A673 (cell line): ENCODE measurements around the gene CAPN11.

Source experiments
- EZH2 ChIP-seq: fragments of 200-600 bp; sonication (generic); IDR thresholded peaks from 2 replicates; pipeline ENCODE4 v1.6.1; 2017; ENCODE audit warnings: borderline replicate concordance, low read depth, mild to moderate bottlenecking, mixed read lengths, antibody characterized with exemption, low read length; ENCODE audit not compliant: poor library complexity, severe bottlenecking
- TF ChIP-seq, protein P1 (sequence below): fragments of 300-800, 200-600 bp; sonication (generic); conservative IDR thresholded peaks from 2 replicates; pipeline ENCODE4 v1.5.1; 2017; ENCODE audit warnings: low read depth, mild to moderate bottlenecking, antibody characterized with exemption, low read length, moderate library complexity, mixed read lengths

DNA sequence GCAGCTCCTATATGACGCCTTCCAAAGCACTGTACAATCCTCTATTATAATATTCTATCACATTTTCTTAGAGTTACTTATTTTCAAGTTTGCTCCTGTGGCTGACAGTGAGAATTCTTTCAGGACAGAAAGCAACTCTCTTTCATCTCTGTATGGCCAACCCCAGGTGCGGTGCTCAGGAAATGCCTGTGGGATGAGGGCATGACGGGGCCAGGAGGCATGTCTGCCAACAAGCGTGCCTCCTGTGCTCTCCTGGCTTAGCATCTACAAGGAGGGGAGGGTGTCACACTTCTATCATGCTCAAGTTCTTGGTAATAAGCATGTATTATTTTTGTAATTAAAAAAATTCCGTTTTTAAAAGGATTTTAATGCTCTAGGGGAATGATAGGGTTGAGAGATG is 42.8 kb upstream of the CAPN11 start:
- TF ChIP-seq, protein P1, sequence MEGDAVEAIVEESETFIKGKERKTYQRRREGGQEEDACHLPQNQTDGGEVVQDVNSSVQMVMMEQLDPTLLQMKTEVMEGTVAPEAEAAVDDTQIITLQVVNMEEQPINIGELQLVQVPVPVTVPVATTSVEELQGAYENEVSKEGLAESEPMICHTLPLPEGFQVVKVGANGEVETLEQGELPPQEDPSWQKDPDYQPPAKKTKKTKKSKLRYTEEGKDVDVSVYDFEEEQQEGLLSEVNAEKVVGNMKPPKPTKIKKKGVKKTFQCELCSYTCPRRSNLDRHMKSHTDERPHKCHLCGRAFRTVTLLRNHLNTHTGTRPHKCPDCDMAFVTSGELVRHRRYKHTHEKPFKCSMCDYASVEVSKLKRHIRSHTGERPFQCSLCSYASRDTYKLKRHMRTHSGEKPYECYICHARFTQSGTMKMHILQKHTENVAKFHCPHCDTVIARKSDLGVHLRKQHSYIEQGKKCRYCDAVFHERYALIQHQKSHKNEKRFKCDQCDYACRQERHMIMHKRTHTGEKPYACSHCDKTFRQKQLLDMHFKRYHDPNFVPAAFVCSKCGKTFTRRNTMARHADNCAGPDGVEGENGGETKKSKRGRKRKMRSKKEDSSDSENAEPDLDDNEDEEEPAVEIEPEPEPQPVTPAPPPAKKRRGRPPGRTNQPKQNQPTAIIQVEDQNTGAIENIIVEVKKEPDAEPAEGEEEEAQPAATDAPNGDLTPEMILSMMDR: no peak
- no peak for TF ChIP-seq EZH2
